HG03039 (cell line): ENCODE data around the gene AGPAT4.

Experiments used
- ATAC-seq: cut with Tn5 transposase; IDR thresholded peaks from one replicate; pipeline ENCODE4 v1.9.1; 2021; ENCODE audit warnings: mild to moderate bottlenecking, moderate library complexity; ENCODE audit not compliant: unreplicated experiment

AGPAT4 gene

GRCh38 chr6:161169035-161169434, 104.8 kb downstream of the AGPAT4 start:
- no peak for ATAC-seq

GRCh38 chr6:161168281-161168891, 105.5 kb downstream of the AGPAT4 start:
- no peak for ATAC-seq

- no peak for ATAC-seq
Observed at GRCh38 chr6:161166677-161167076, 107.2 kb downstream of the AGPAT4 start.

- no peak for ATAC-seq
Observed at GRCh38 chr6:161166176-161166575, 107.7 kb downstream of the AGPAT4 start.

GRCh38 chr6:161164182-161164625, 109.7 kb downstream of the AGPAT4 start:
- ATAC-seq: no peak

GRCh38 chr6:161163466-161164181, 110.2 kb downstream of the AGPAT4 start:
- ATAC-seq: no peak

- no peak for ATAC-seq
Observed at GRCh38 chr6:161162722-161163121, 111.1 kb downstream of the AGPAT4 start.

- no peak for ATAC-seq
Observed at GRCh38 chr6:161161889-161162624, 111.8 kb downstream of the AGPAT4 start.

- ATAC-seq: no peak
Observed at GRCh38 chr6:161161121-161161520, 112.7 kb downstream of the AGPAT4 start.

GRCh38 chr6:161154796-161155335, 119.0 kb downstream of the AGPAT4 start:
- ATAC-seq: no peak

- no peak for ATAC-seq
Observed at GRCh38 chr6:161153725-161154124, 120.1 kb downstream of the AGPAT4 start.

- no peak for ATAC-seq
Observed at GRCh38 chr6:161152907-161153662, 120.8 kb downstream of the AGPAT4 start.

- ATAC-seq: no peak
Observed at GRCh38 chr6:161152527-161152862, 121.4 kb downstream of the AGPAT4 start.

GRCh38 chr6:161151660-161152526, 122.0 kb downstream of the AGPAT4 start:
- ATAC-seq: no peak

- no peak for ATAC-seq
Observed at GRCh38 chr6:161151059-161151645, 122.7 kb downstream of the AGPAT4 start.

GRCh38 chr6:161150566-161150965, 123.3 kb downstream of the AGPAT4 start:
- ATAC-seq: no peak

GRCh38 chr6:161150136-161150535, 123.7 kb downstream of the AGPAT4 start:
- ATAC-seq: no peak

- no peak for ATAC-seq
Observed at GRCh38 chr6:161143663-161144430, 130.0 kb downstream of the AGPAT4 start.

- no peak for ATAC-seq
Observed at GRCh38 chr6:161142957-161143296, 130.9 kb downstream of the AGPAT4 start.
